Measurements from ENCODE around the gene DLG1.

- TF ChIP-seq EZH2 (IDR thresholded peaks at IDR 0.05; ENCODE audit: borderline replicate concordance, insufficient read depth, low read length, poor library complexity, severe bottlenecking) = no peak
- TF ChIP-seq CTCF (IDR thresholded peaks at IDR 0.05; ENCODE audit: poor library complexity, severe bottlenecking) = no peak
- no peak for TF ChIP-seq TAF1 (IDR thresholded peaks at IDR 0.05; ENCODE audit: low read depth)
- no peak for TF ChIP-seq REST (IDR thresholded peaks at IDR 0.05; ENCODE audit: borderline replicate concordance)
- no peak for TF ChIP-seq RAD21 (conservative IDR thresholded peaks at IDR 0.05)
- no peak for TF ChIP-seq SMC3 (conservative IDR thresholded peaks at IDR 0.05; ENCODE audit: poor library complexity)
- TF ChIP-seq POLR2AphosphoS5 (IDR thresholded peaks at IDR 0.05) = no peak
- no peak for TF ChIP-seq EP300 (conservative IDR thresholded peaks at IDR 0.05; ENCODE audit: poor library complexity, severe bottlenecking)
- TF ChIP-seq MXI1 (conservative IDR thresholded peaks at IDR 0.05; ENCODE audit: poor library complexity, severe bottlenecking) = no peak
These were observed 80.2 kb downstream of the DLG1 start for GRCh38 chr3:197218210-197218609.

Data from neural cell (in vitro differentiated cells).